Stomach (tissue), 9 donors: Measurements from ENCODE around the gene SLC36A2. TPM values are rescaled to one million over a fixed set of nuclear protein-coding genes. Genes with fewer than 3 reads are reported as not detected.
"Not testable (repeated sequence)": the region's sequence is repeated elsewhere in the genome, so short reads cannot be mapped to it uniquely, and the experiment has no call there.

Experiments
- DNase-seq, 2 donors: peaks; one replicate each; pipeline versions ENCODE4 v3.0.0 to v3.0.0-alpha.2; 2013 to 2019
- H3K27ac ChIP-seq, 5 donors: fragments of 200-600 bp in 4 of 5; sonication (generic) in 4 of 5; one replicate each; pipeline ENCODE4 v1.5.1; 2013 to 2019; ENCODE audit warnings: mild to moderate bottlenecking in 1 of 5, moderate library complexity in 1 of 5
- H3K27me3 ChIP-seq, 3 donors: fragments of 200-600 bp; sonication (generic); one replicate each; pipeline ENCODE4 v1.5.1; 2017 to 2019; ENCODE audit warnings: mixed run types in 1 of 3
- H3K36me3 ChIP-seq, 4 donors: fragments of 200-600 bp; sonication (generic); 1 replicate in 3 of 4; 2 replicates in 1 of 4; pipeline ENCODE4 v1.5.1; 2016 to 2019
- H3K4me1 ChIP-seq, 4 donors: fragments of 200-600 bp; sonication (generic); one replicate each; pipeline ENCODE4 v1.5.1; 2016 to 2019
- H3K4me3 ChIP-seq, 4 donors: fragments of 200-600 bp; sonication (generic) in 3 of 4; one replicate each; pipeline ENCODE4 v1.5.1; 2016 to 2019; ENCODE audit warnings: mild to moderate bottlenecking in 1 of 4
- H3K9me3 ChIP-seq, 4 donors: fragments of 200-600 bp; sonication (generic); one replicate each; pipeline ENCODE4 v1.5.1; 2016 to 2019
- EP300 ChIP-seq: sonication (generic); formaldehyde crosslinking; IDR thresholded peaks from one replicate; pipeline ENCODE4 v1.6.1; 2017; ENCODE audit warnings: antibody characterized with exemption
- POLR2A ChIP-seq, 4 donors: fragments of 450-650 bp; IDR thresholded peaks; one replicate each; pipeline ENCODE4 v1.6.1; 2016; ENCODE audit warnings: antibody characterized with exemption in 4 of 4, control low read depth in 2 of 4, mild to moderate bottlenecking in 1 of 4, moderate library complexity in 1 of 4
- POLR2AphosphoS5 ChIP-seq, 3 donors: sonication (generic); formaldehyde crosslinking; IDR thresholded peaks; one replicate each; pipeline ENCODE4 v1.6.1; 2016; ENCODE audit warnings: antibody characterized with exemption in 3 of 3
- WGBS, 5 donors: extraction: QIAGEN DNeasy Blood & Tissue Kit in 3 of 5; methylation state at CpG; one replicate each; pipeline versions ENCODE4 v1.1.5 to v1.1.7; 2013 to 2018; 5-methylcytosine and 5-hydroxymethylcytosine counted together
- intact Hi-C: fragments of 100-400 bp; cut with DNase I; formaldehyde crosslinking; loops from one replicate; pipeline ENCODE4 v1.15.1; 2023; ENCODE audit warnings: low total_unique reads
- polyA plus RNA-seq, 3 donors: library from polyadenylated mRNA; stranded (reverse); fragments of 200-250 nt; gene quantifications; one replicate each; pipeline ENCODE4 v1.2.3, GENCODE V29; 2013
- total RNA-seq, 5 donors: library from RNA; depleted of rRNA; stranded (reverse); fragments of >200 nt; gene quantifications; one replicate each; pipeline versions ENCODE4 v1.1.0 to v1.2.3, GENCODE V29; 2014 to 2016
- TF ChIP-seq, protein P1 (sequence below), 7 experiments: fragments of 450-650 bp in 4 of 7; fragments of 200-600 bp in 3 of 7; sonication (generic) in 3 of 7; IDR thresholded peaks; one replicate each; pipeline ENCODE4 v1.5.1; 2016 to 2019; ENCODE audit warnings: antibody characterized with exemption in 7 of 7, control low read depth in 2 of 7, mild to moderate bottlenecking in 1 of 7
- donor health status: healthy with polysubstance abuse.
- donor health status: Bipolar disorder and iron deficiency.
- donor health status: healthy.

Gene SLC36A2
- total and polyA plus RNA-seq, 8 donors, result not detected

DNA sequence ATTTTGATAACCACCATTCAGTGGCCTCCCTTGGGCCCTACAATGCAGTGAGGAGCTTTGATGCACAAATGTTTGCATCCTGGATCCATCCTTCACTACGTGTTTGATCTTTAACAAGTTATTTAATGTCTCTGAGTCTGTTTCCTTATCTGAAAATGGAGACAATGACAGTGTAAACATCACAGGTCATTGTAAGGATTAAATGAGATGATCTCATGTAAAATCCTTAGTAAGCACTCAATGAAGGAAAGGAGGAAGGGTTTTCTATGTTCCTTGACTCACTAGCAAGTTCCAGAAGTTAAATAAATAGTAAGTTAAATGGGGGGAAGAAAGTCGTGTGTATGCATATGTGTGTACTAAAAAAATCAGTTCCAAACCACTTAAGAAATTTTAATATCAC is 34.0 kb downstream of the SLC36A2 start:
- intact Hi-C loops, result no loop called here
- TF ChIP-seq, protein P1, sequence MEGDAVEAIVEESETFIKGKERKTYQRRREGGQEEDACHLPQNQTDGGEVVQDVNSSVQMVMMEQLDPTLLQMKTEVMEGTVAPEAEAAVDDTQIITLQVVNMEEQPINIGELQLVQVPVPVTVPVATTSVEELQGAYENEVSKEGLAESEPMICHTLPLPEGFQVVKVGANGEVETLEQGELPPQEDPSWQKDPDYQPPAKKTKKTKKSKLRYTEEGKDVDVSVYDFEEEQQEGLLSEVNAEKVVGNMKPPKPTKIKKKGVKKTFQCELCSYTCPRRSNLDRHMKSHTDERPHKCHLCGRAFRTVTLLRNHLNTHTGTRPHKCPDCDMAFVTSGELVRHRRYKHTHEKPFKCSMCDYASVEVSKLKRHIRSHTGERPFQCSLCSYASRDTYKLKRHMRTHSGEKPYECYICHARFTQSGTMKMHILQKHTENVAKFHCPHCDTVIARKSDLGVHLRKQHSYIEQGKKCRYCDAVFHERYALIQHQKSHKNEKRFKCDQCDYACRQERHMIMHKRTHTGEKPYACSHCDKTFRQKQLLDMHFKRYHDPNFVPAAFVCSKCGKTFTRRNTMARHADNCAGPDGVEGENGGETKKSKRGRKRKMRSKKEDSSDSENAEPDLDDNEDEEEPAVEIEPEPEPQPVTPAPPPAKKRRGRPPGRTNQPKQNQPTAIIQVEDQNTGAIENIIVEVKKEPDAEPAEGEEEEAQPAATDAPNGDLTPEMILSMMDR (IDR thresholded peaks at IDR 0.05), result no peak
- no peak for TF ChIP-seq EP300
- no peak for TF ChIP-seq POLR2A (IDR thresholded peaks at IDR 0.05)
- no peak for TF ChIP-seq POLR2AphosphoS5 (IDR thresholded peaks at IDR 0.05)
- no peak overlapping the region for H3K27ac ChIP-seq
- H3K4me3 ChIP-seq, result no peak overlapping the region
- H3K9me3 ChIP-seq, result peaks cover 0 to 21% (median 10%) of the 10 kb centered on the region in 4 donors
- peaks cover 0 to 8% (median 0%) of the 10 kb centered on the region in 3 donors for H3K27me3 ChIP-seq
- DNase-seq, result no peak
- H3K4me1 ChIP-seq, result peaks cover 0 to 4% (median 0%) of the 10 kb centered on the region in 4 donors
- no peaks in the 10 kb centered on the region for H3K36me3 ChIP-seq
- 17 to 28% (median 21%) methylated on average over 2 of the region's 2 CpGs for WGBS, 5 donors

DNA sequence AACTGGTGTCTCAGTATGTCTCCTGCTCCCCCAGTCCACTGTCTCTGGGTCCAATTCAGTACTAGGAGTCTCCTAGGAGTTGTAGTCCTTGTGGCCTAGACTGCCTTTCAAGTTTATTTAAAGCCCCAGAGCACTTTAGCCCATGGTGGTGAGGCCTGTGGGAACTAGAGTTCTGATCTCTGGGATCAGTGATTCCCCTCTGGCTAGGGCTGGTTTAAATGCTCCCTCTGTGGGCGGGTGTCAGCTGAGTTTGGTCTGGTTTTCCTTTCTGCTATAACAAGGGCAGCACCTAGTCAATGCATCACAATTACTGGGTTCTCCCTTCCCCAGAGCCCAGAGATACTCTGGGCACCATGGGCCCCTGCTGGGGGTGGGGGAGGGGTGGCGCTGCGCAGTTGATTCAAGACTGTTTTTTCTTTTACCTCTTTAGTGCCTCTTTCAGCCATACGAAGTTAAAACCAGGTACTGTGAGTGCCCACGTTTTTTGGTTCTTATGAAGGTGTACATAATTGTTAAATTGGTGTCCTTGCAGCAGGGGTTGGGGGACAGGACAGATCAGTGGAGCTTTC is 34.5 kb downstream of the SLC36A2 start:
- intact Hi-C loops, result no loop called here

DNA sequence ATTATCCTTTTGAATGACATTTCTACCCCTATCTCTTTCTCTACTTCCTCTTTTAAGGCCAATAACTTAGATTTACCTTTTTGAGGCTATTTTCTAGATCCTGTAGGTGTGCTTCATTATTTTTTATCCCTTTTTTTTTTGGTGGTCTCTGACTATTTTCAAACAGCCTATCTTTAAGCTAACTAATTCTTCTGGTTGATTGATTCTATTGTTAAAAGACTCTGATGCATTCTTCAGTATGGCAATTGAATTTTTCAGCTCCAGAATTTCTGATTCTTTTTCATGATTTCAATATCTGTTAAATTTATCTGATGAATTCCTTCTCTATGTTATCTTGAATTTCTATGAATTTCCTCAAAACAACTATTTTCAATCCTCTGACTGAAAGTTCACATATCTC is 36.4 kb downstream of the SLC36A2 start:
- peaks cover 0 to 8% (median 0%) of the 10 kb centered on the region in 3 donors for H3K27me3 ChIP-seq
- H3K36me3 ChIP-seq, result no peaks in the 10 kb centered on the region
- intact Hi-C loops, result no loop called here
- no peak overlapping the region for H3K4me3 ChIP-seq
- peaks cover 0 to 3% (median 0%) of the 10 kb centered on the region in 4 donors for H3K4me1 ChIP-seq
- TF ChIP-seq EP300, result no peak
- no peak for TF ChIP-seq POLR2A (IDR thresholded peaks at IDR 0.05)
- TF ChIP-seq POLR2AphosphoS5 (IDR thresholded peaks at IDR 0.05), result no peak
- TF ChIP-seq, protein P1 (IDR thresholded peaks at IDR 0.05), result no peak
- no peak overlapping the region for H3K27ac ChIP-seq
- DNase-seq, result no peak
- H3K9me3 ChIP-seq, result peaks cover 0 to 21% (median 10%) of the 10 kb centered on the region in 4 donors

More for the DNA sequence above, 34.5 kb downstream of the SLC36A2 start:
- H3K27ac ChIP-seq, result no peak overlapping the region
- no peak for DNase-seq
- peaks cover 0 to 4% (median 0%) of the 10 kb centered on the region in 4 donors for H3K4me1 ChIP-seq
- H3K36me3 ChIP-seq, result no peaks in the 10 kb centered on the region
- TF ChIP-seq EP300 (no peak), POLR2AphosphoS5 (IDR thresholded peaks at IDR 0.05) (no peak), POLR2A (IDR thresholded peaks at IDR 0.05) (no peak)
- TF ChIP-seq, protein P1 (IDR thresholded peaks at IDR 0.05), result no peak
- H3K4me3 ChIP-seq, result no peak overlapping the region
- 66 to 77% (median 68%) methylated on average over 5 of the region's 5 CpGs for WGBS, 5 donors
- H3K27me3 ChIP-seq, result peaks cover 0 to 8% (median 0%) of the 10 kb centered on the region in 3 donors
- peaks cover 0 to 21% (median 10%) of the 10 kb centered on the region in 4 donors for H3K9me3 ChIP-seq

DNA sequence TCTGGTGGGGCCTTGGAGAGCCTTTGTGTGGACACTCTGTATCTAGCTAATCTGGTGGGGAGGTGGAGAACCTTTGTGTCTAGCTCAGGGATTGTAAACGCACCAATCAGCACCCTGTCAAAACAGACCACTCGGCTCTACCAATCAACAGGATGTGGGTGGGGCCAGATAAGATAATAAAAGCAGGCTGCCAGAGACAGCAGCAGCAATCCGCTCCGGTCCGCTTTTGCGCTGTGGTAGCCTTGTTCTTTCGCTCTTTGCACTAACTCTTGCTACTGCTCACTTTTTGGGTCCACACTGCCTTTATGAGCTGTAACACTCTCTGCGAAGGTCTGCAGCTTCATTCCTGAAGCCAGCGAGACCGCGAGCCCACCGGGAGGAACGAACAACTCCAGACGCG is 37.5 kb downstream of the SLC36A2 start:
- H3K27ac ChIP-seq, DNase-seq, intact Hi-C loops, H3K36me3 ChIP-seq, H3K27me3 ChIP-seq, H3K4me1 ChIP-seq, H3K4me3 ChIP-seq: not testable (repeated sequence)
- peaks cover 0 to 21% (median 10%) of the 10 kb centered on the region in 4 donors for H3K9me3 ChIP-seq
- WGBS, 5 donors, result 85 to 94% (median 89%) methylated on average over 14 to 15 of the region's 15 CpGs

DNA sequence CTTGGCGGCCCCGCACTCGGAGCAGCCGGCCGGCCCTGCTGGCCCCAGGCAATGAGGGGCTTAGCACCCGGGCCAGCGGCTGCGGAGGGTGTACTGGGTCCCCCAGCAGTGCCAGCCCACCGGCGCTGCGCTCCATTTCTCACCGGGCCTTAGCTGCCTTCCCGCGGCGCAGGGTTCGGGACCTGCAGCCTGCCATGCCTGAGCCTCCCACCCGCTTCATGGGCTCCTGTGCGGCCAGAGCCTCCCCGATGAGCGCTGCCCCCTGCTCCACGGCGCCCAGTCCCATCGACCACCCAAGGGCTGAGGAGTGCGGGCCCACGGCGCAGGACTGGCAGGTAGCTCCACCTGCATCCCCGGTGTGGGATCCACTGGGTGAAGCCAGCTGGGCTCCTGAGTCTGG is 38.1 kb downstream of the SLC36A2 start:
- H3K4me1 ChIP-seq, intact Hi-C loops, H3K4me3 ChIP-seq, H3K36me3 ChIP-seq, H3K27ac ChIP-seq, H3K27me3 ChIP-seq, DNase-seq: not testable (repeated sequence)
- 95 to 98% (median 96%) methylated on average over 18 to 27 of the region's 27 CpGs for WGBS, 5 donors
- peaks cover 0 to 21% (median 10%) of the 10 kb centered on the region in 4 donors for H3K9me3 ChIP-seq
